Neural crest cell (in vitro differentiated cells): Measurements from ENCODE around the gene ATP9B. TPM values are rescaled to one million over a fixed set of nuclear protein-coding genes. Genes with fewer than 3 reads are reported as not detected.

Experiments used
- DNase-seq: peaks from one replicate; pipeline ENCODE4 v3.0.0; 2021; ENCODE audit warnings: low read depth, mixed read lengths, low spot score
- H3K27ac Mint-ChIP-seq: one replicate; pipeline ENCODE4 v1.8.0; 2021; ENCODE audit warnings: mild to moderate bottlenecking, mixed read lengths; ENCODE audit not compliant: unreplicated experiment
- H3K27me3 Mint-ChIP-seq: 2 replicates; pipeline ENCODE4 v1.8.0; 2021; ENCODE audit warnings: low read depth, mild to moderate bottlenecking, mixed read lengths
- H3K36me3 Mint-ChIP-seq: 2 replicates; pipeline ENCODE4 v1.8.0; 2021; ENCODE audit warnings: low read depth, mild to moderate bottlenecking, mixed read lengths
- H3K4me1 Mint-ChIP-seq: 2 replicates; pipeline ENCODE4 v1.8.0; 2021; ENCODE audit warnings: mixed read lengths
- H3K4me3 Mint-ChIP-seq: one replicate; pipeline ENCODE4 v1.8.0; 2021; ENCODE audit warnings: mild to moderate bottlenecking, mixed read lengths
- H3K9me3 Mint-ChIP-seq: 2 replicates; pipeline ENCODE4 v1.8.0; 2021; ENCODE audit warnings: mixed read lengths
- CTCF ChIP-seq: fragments of 200-600 bp; sonication (generic); conservative IDR thresholded peaks from 2 replicates; pipeline ENCODE4 v1.5.0; 2021; ENCODE audit warnings: antibody characterized with exemption, mild to moderate bottlenecking
- total RNA-seq: library from RNA; stranded (reverse); gene quantifications from 2 replicates; pipeline ENCODE4 v1.2.1, GENCODE V29; 2021

The ATP9B gene
- total RNA-seq, 1 donor from 2014 or later, result 32.9 TPM

DNA sequence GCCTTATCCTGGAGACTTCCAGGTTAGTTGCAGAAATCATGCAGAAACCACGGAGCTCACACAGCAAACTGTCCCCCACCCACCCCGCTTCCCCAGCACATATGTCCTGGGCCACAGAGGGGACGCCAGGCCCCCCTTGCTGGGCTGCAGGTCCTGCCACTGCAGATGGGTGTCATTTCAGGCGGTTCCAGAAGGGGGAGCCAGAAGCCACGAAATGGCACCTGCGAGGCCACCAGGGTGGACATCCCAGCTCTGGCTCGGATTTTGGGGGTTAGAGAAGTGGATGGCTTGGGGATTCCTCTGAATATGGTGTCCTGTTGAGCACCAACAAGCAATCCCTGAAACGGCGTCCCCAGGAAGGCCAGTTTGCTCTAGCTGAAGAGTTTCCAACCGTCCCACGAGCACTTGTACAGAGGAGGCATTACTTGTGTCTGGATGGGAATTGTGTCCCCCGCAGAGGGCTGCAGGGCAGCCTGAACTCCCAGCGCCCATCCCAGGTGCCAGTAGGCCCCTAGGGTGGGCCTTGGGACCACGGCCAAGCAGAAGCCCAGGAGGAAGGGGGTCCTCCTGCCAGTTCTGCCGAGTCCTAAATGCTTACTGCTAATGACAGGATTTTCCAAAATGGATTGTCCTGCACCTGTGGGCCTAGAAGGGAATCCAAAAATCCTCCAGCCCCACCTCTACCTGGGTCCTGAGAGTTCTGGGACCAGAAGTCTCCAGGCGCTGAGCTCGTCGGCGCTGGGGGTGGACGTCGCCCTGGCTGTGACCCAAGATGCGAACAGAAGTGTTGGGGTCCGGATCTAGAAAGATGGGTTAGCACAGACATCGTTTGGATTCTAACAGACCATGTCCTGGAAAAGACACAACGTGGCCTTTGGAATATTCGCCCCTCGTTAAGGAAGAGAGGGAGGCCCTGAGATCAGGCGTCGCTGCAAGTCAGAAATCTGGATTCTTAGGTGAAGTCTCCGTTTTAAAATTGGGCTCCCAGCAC is 311.9 kb downstream of the ATP9B start:
- Mint-ChIP-seq H3K27me3 (peaks cover 5% of the 10 kb centered on the region), H3K36me3 (no peaks in the 10 kb centered on the region), H3K27ac (no peak overlapping the region), H3K4me3 (peak overlapping the region; percentile 44), H3K4me1 (peaks cover 7% of the 10 kb centered on the region), H3K9me3 (no peaks in the 10 kb centered on the region)
- peak; percentile 86 for DNase-seq
- TF ChIP-seq CTCF, result peak; percentile 85

GRCh38 chr18:79381811-79382311 is 312.7 kb downstream of the ATP9B start:
- no peak for TF ChIP-seq CTCF
- peaks cover 5% of the 10 kb centered on the region for H3K27me3 Mint-ChIP-seq
- DNase-seq, result no peak
- H3K27ac Mint-ChIP-seq, result no peak overlapping the region
- no peaks in the 10 kb centered on the region for H3K36me3 Mint-ChIP-seq
- H3K4me1 Mint-ChIP-seq, result peaks cover 7% of the 10 kb centered on the region
- H3K9me3 Mint-ChIP-seq, result no peaks in the 10 kb centered on the region
- H3K4me3 Mint-ChIP-seq, result no peak overlapping the region

DNA sequence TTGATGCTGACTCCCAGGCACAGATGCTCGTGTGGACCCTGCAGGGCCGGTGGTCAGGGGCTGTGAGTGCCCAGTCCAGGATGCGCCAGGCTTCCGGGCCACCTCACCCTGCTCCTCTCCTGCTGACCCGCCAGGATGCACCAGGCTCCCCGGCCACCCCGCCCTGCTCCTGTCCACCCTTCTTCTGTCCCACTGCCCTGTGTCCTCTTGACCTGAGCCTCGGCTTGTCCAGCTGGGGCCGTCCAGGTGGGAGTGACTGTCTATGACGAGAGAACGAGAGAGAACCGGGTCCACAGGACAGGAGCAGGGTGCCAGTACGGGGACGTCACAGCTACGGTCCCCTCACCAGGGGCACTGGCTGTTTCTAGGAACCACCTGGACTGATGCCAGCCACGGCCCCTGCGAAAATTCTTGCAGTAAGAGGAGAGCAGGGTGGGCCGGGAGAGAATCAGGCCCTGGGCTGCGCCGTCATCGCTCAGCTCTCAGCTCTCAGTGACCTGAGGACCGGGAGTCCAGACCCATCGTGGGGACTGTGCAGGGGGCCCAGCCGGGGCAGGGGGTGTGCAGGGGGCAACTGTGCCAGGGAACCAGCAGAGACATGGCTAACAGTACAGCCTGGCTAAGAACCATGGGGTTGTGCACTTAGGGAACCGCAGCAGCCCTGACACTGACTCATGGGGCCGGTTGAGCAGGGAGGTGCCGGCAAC is 313.6 kb downstream of the ATP9B start:
- Mint-ChIP-seq H3K36me3 (no peaks in the 10 kb centered on the region), H3K4me1 (peaks cover 10% of the 10 kb centered on the region), H3K9me3 (no peaks in the 10 kb centered on the region), H3K27me3 (peaks cover 11% of the 10 kb centered on the region), H3K27ac (no peak overlapping the region), H3K4me3 (no peak overlapping the region)
- TF ChIP-seq CTCF, result no peak
- DNase-seq, result no peak

- no peak for DNase-seq
- Mint-ChIP-seq H3K9me3 (no peaks in the 10 kb centered on the region), H3K4me1 (peaks cover 10% of the 10 kb centered on the region), H3K27ac (no peak overlapping the region), H3K36me3 (no peaks in the 10 kb centered on the region), H3K4me3 (no peak overlapping the region), H3K27me3 (peaks cover 18% of the 10 kb centered on the region)
- no peak for TF ChIP-seq CTCF
Observed at GRCh38 chr18:79383388-79384056, 314.3 kb downstream of the ATP9B start.

GRCh38 chr18:79384151-79384807 is 315.1 kb downstream of the ATP9B start:
- DNase-seq, result no peak
- Mint-ChIP-seq H3K4me1 (peaks cover 4% of the 10 kb centered on the region), H3K27me3 (peaks cover 25% of the 10 kb centered on the region), H3K36me3 (no peaks in the 10 kb centered on the region), H3K9me3 (no peaks in the 10 kb centered on the region), H3K27ac (no peak overlapping the region), H3K4me3 (no peak overlapping the region)
- TF ChIP-seq CTCF, result no peak
